Loucy (cell line): Measurements from ENCODE around the gene BCAR3.

Experiments used
- H2AFZ ChIP-seq: fragments of 200-600 bp; sonication (generic); 2 replicates; pipeline ENCODE4 v1.6.0; 2016; ENCODE audit warnings: antibody characterized with exemption, mild to moderate bottlenecking, low read length, moderate library complexity
- H3F3A ChIP-seq: fragments of 200-600 bp; 2 replicates; pipeline ENCODE4 v1.6.0; 2016; ENCODE audit warnings: antibody characterized with exemption, low read depth, mild to moderate bottlenecking
- H3K27me3 ChIP-seq: fragments of 200-600 bp; sonication (generic); 2 replicates; pipeline ENCODE4 v1.6.1; 2014; ENCODE audit warnings: low read length, mild to moderate bottlenecking; ENCODE audit not compliant: insufficient read depth, poor library complexity, severe bottlenecking
- H3K36me3 ChIP-seq: fragments of 200-600 bp; sonication (generic); 2 replicates; pipeline ENCODE4 v1.6.1; 2016; ENCODE audit warnings: low read length; ENCODE audit not compliant: insufficient read depth
- H3K4me1 ChIP-seq: fragments of 200-600 bp; sonication (generic); 2 replicates; pipeline ENCODE4 v1.5.1; 2014; ENCODE audit warnings: low read length, mild to moderate bottlenecking; ENCODE audit not compliant: insufficient read depth, poor library complexity, severe bottlenecking
- H3K4me2 ChIP-seq: fragments of 200-600 bp; sonication (generic); 2 replicates; pipeline ENCODE4 v1.6.0; 2014; ENCODE audit warnings: antibody characterized with exemption, low read length, low read depth, mild to moderate bottlenecking; ENCODE audit not compliant: poor library complexity, severe bottlenecking
- H3K4me3 ChIP-seq: fragments of 200-600 bp; sonication (generic); 2 replicates; pipeline ENCODE4 v1.5.1; 2014; ENCODE audit warnings: low read length, mild to moderate bottlenecking, mixed read lengths; ENCODE audit not compliant: poor library complexity, severe bottlenecking
- H3K79me2 ChIP-seq: fragments of 200-600 bp; sonication (generic); 2 replicates; pipeline ENCODE4 v1.6.1; 2014; ENCODE audit warnings: low read length; ENCODE audit not compliant: insufficient read depth
- H3K9ac ChIP-seq: fragments of 200-600 bp; sonication (generic); 2 replicates; pipeline ENCODE4 v1.6.0; 2014; ENCODE audit warnings: mild to moderate bottlenecking, low read depth, low read length, moderate library complexity; ENCODE audit not compliant: poor library complexity, severe bottlenecking
- H3K9me2 ChIP-seq: fragments of 200-600 bp; sonication (generic); replicated peaks from 2 replicates; pipeline ENCODE4 v1.6.1; 2016; ENCODE audit warnings: low read depth, low read length, mixed read lengths
- H3K9me3 ChIP-seq: fragments of 200-600 bp; sonication (generic); 2 replicates; pipeline ENCODE4 v1.6.1; 2014; ENCODE audit warnings: mild to moderate bottlenecking, antibody characterized with exemption, low read length, low read depth; ENCODE audit not compliant: insufficient read depth
- H4K20me1 ChIP-seq: fragments of 200-600 bp; sonication (generic); 2 replicates; pipeline ENCODE4 v1.6.0; 2014; ENCODE audit warnings: antibody characterized with exemption, low read length, mild to moderate bottlenecking; ENCODE audit not compliant: insufficient read depth, poor library complexity, severe bottlenecking
- EZH2phosphoT487 ChIP-seq: fragments of 200-600 bp; IDR thresholded peaks from 2 replicates; pipeline ENCODE4 v1.6.1; 2018; ENCODE audit warnings: antibody characterized with exemption, mild to moderate bottlenecking, moderate library complexity, borderline replicate concordance
- TF ChIP-seq, protein P1 (sequence below): fragments of 200-600 bp; sonication (generic); conservative IDR thresholded peaks from 2 replicates; pipeline ENCODE4 v1.5.1; 2014; ENCODE audit warnings: mild to moderate bottlenecking, antibody characterized with exemption, low read length

BCAR3 gene

DNA sequence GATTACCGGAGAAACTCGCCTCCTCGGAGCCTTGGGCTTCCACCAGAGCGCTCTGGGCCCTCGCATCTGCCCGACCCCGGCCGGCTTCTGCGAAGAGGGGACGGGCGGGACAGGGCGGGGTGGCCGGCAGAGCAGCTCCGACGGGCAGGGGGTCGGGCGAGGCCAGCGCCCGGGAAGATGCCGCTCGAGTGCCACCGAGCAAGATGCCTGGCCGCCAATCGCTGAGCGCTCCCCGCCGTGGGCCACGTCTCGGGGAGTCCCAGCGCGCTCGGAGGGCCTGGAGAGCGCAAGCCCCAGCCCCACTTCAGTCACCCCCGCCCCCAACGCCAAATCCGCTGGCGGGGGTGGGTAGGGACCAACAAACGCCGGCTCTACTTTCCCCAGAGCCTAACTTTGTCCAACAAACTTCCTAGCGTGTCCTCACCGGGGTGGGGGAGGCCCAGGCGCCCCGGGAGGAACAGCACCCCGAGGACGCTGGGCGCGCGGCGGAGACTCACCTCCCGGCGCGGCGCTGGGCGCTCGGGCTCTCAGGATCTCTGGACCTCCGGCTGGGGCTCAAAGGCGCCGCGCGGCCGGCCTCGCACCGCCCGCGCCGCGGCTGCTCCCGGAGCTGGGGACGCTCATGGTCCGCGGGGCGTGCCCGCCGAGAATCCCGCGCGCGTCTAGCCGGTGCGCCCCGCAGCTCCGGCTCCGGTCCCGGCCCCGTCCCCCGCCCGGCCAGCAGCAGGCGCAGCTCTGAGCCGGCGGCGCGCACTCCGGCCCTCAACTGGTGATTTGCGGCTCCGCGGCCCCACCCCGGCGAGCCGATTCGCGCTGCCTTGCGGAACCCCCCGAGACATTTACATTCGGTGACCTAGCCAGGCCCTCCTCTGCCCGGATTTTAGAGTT lies at the start of gene BCAR3:
Gene BCAR3, minus strand, starts transcription at position 737 of the 888 bp plus-strand sequence. CDS start 6,907 bp downstream, outside the sequence.
- H3K9ac ChIP-seq = no peak within 1 kb of the TSS
- H4K20me1 ChIP-seq = no peaks in the 10 kb centered on the region
- H2AFZ ChIP-seq = no peak within 1 kb of the TSS
- no peaks in the 10 kb centered on the region for H3K27me3 ChIP-seq
- H3K9me3 ChIP-seq = no peaks in the 10 kb centered on the region
- H3K36me3 ChIP-seq = no peaks in the 10 kb centered on the region
- no peaks in the 10 kb centered on the region for H3F3A ChIP-seq
- H3K4me1 ChIP-seq = no peaks in the 10 kb centered on the region
- no peak for TF ChIP-seq EZH2phosphoT487
- H3K4me3 ChIP-seq = no peak within 1 kb of the TSS
- H3K9me2 ChIP-seq = no peaks in the 10 kb centered on the region
- no peaks in the 10 kb centered on the region for H3K79me2 ChIP-seq
- H3K4me2 ChIP-seq = no peak within 1 kb of the TSS

DNA sequence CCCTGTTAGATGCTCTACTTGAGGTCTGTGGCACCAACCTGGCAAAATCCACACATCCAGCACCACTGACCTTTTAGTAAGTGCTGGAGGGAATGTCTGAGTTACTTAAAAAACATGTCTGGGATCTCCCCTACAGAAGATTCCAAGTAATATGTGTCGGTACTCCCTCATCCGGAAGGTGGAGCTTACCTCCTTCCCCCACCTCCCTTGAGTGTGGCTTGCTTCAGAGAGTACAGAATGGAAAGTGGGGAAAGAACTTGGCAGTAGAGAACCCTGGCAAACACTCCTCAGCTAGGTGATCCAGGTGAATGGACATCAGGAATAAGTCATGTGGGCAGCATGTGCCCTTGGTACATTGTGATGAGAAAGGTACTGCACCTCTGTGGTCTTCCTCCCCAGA lies 49.0 kb upstream of the BCAR3 start:
- Histone ChIP-seq H3K4me3 (no peak overlapping the region), H3K9me3 (no peaks in the 10 kb centered on the region), H3K4me2 (no peak overlapping the region), H3K9ac (no peak overlapping the region), H3K27me3 (no peaks in the 10 kb centered on the region), H3F3A (no peaks in the 10 kb centered on the region), H4K20me1 (no peaks in the 10 kb centered on the region), H3K9me2 (no peaks in the 10 kb centered on the region), H3K36me3 (no peaks in the 10 kb centered on the region), H3K79me2 (no peaks in the 10 kb centered on the region), H2AFZ (no peak overlapping the region), H3K4me1 (no peaks in the 10 kb centered on the region)
- TF ChIP-seq, protein P1, sequence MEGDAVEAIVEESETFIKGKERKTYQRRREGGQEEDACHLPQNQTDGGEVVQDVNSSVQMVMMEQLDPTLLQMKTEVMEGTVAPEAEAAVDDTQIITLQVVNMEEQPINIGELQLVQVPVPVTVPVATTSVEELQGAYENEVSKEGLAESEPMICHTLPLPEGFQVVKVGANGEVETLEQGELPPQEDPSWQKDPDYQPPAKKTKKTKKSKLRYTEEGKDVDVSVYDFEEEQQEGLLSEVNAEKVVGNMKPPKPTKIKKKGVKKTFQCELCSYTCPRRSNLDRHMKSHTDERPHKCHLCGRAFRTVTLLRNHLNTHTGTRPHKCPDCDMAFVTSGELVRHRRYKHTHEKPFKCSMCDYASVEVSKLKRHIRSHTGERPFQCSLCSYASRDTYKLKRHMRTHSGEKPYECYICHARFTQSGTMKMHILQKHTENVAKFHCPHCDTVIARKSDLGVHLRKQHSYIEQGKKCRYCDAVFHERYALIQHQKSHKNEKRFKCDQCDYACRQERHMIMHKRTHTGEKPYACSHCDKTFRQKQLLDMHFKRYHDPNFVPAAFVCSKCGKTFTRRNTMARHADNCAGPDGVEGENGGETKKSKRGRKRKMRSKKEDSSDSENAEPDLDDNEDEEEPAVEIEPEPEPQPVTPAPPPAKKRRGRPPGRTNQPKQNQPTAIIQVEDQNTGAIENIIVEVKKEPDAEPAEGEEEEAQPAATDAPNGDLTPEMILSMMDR = no peak
- no peak for TF ChIP-seq EZH2phosphoT487

DNA sequence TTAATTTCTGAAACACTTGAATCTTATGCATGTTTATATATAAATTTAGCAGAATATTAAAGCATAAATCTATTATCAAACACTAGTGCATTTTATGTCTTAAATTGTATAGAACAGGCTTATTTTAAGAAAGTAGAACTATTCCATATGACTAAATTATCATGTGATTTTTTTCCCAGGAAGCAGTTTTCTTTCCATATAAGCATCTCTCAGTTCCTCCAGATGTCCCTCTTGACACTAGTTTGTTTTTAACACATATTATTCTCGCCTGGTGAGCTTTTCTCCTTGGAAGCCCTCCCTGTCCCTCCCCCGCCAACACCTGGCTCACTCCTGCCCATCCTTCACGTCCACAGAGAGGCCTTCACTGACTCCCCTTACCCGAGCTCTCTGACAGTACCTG lies 48.3 kb upstream of the BCAR3 start:
- no peaks in the 10 kb centered on the region for H3F3A ChIP-seq
- H4K20me1 ChIP-seq = no peaks in the 10 kb centered on the region
- no peaks in the 10 kb centered on the region for H3K9me3 ChIP-seq
- H2AFZ ChIP-seq = no peak overlapping the region
- no peaks in the 10 kb centered on the region for H3K36me3 ChIP-seq
- H3K4me2 ChIP-seq = no peak overlapping the region
- no peak overlapping the region for H3K4me3 ChIP-seq
- H3K4me1 ChIP-seq = no peaks in the 10 kb centered on the region
- no peaks in the 10 kb centered on the region for H3K27me3 ChIP-seq
- TF ChIP-seq, protein P1 = no peak
- no peak for TF ChIP-seq EZH2phosphoT487
- H3K79me2 ChIP-seq = no peaks in the 10 kb centered on the region
- no peaks in the 10 kb centered on the region for H3K9me2 ChIP-seq
- no peak overlapping the region for H3K9ac ChIP-seq

DNA sequence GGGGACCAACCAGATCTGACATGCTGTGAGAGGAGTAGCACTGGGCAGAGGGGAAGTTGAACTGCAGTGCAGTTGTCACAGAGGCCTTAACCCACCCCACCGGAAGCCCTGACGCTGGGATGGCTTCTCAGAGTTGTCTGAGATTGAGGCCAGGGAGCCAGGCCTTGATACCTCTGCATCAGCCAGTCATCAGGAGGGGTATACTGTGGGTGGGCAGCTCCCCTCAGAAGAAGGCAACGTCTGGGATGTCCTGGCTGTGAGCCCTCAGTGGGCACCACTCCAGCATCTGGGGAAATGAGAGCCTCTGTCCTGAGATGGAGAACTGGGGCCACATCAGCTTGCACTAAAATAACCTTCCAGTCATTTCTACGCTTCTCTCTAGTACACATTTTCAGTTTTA lies 47.9 kb upstream of the BCAR3 start:
- Histone ChIP-seq H3K9me2 (no peaks in the 10 kb centered on the region), H3K27me3 (no peaks in the 10 kb centered on the region), H3K36me3 (no peaks in the 10 kb centered on the region), H3K4me2 (no peak overlapping the region), H2AFZ (no peak overlapping the region), H3K79me2 (no peaks in the 10 kb centered on the region), H3K9ac (no peak overlapping the region), H3K4me1 (no peaks in the 10 kb centered on the region), H4K20me1 (no peaks in the 10 kb centered on the region), H3K4me3 (no peak overlapping the region), H3K9me3 (no peaks in the 10 kb centered on the region), H3F3A (no peaks in the 10 kb centered on the region)
- TF ChIP-seq, protein P1 = no peak
- no peak for TF ChIP-seq EZH2phosphoT487
